Thyroid gland (tissue), 4 donors: ENCODE measurements around the gene PLXNA4. TPM values are rescaled to one million over a fixed set of nuclear protein-coding genes. Genes with fewer than 3 reads are reported as not detected.
A peak's percentile ranks its signal among the peaks of the same experiment; 100 is the strongest.

ENCODE experiments used
- DNase-seq, 2 donors: peaks; one replicate each; pipeline ENCODE4 v3.0.0-alpha.2; 2019
- H3K27ac ChIP-seq, 3 donors: fragments of 200-600 bp; sonication (generic); 1 replicate in 2 of 3; 2 replicates in 1 of 3; pipeline ENCODE4 v1.5.1; 2016 to 2019; ENCODE audit warnings: mild to moderate bottlenecking in 1 of 3, moderate library complexity in 1 of 3
- H3K27me3 ChIP-seq: fragments of 200-600 bp; sonication (generic); one replicate; pipeline ENCODE4 v1.5.1; 2019
- H3K36me3 ChIP-seq, 2 donors: fragments of 200-600 bp; sonication (generic); one replicate each; pipeline ENCODE4 v1.5.1; 2016 to 2019
- H3K4me1 ChIP-seq, 2 donors: fragments of 200-600 bp; sonication (generic); one replicate each; pipeline ENCODE4 v1.5.1; 2017 to 2019
- H3K4me3 ChIP-seq, 3 donors: fragments of 200-600 bp; sonication (generic); replicated peaks in 1 of 3; 1 replicate in 2 of 3; 2 replicates in 1 of 3; pipeline ENCODE4 v1.5.1; 2016; ENCODE audit warnings: mild to moderate bottlenecking in 1 of 3
- H3K9me3 ChIP-seq: fragments of 200-600 bp; sonication (generic); one replicate; pipeline ENCODE4 v1.5.1; 2017
- POLR2A ChIP-seq, 2 donors: fragments of 450-650 bp; IDR thresholded peaks; one replicate each; pipeline ENCODE4 v1.6.1; 2017; ENCODE audit warnings: antibody characterized with exemption in 2 of 2, mild to moderate bottlenecking in 2 of 2, moderate library complexity in 1 of 2
- WGBS, 2 donors: methylation state at CpG; one replicate each; pipeline ENCODE4 v1.1.5; 2017; 5-methylcytosine and 5-hydroxymethylcytosine counted together
- intact Hi-C: fragments of 100-400 bp; cut with DNase I; formaldehyde crosslinking; loops from one replicate; pipeline ENCODE4 v1.15.1; 2023
- total RNA-seq, 4 donors: library from RNA; depleted of rRNA; stranded (reverse); fragments of >200 nt; gene quantifications; one replicate each; pipeline ENCODE4 v1.2.3, GENCODE V29; 2016
- TF ChIP-seq, protein P1 (sequence below), 6 experiments: fragments of 200-600 bp in 3 of 6; fragments of 450-650 bp in 3 of 6; sonication (generic) in 3 of 6; IDR thresholded peaks; one replicate each; pipeline ENCODE4 v1.5.1; 2016 to 2019; ENCODE audit warnings: antibody characterized with exemption in 6 of 6, mild to moderate bottlenecking in 2 of 6, inconsistent platforms in 1 of 6, moderate library complexity in 1 of 6

PLXNA4 gene
- total RNA-seq, 4 donors from 2014 or later, result 1.3 to 8.3 (median 2.4) TPM

DNA sequence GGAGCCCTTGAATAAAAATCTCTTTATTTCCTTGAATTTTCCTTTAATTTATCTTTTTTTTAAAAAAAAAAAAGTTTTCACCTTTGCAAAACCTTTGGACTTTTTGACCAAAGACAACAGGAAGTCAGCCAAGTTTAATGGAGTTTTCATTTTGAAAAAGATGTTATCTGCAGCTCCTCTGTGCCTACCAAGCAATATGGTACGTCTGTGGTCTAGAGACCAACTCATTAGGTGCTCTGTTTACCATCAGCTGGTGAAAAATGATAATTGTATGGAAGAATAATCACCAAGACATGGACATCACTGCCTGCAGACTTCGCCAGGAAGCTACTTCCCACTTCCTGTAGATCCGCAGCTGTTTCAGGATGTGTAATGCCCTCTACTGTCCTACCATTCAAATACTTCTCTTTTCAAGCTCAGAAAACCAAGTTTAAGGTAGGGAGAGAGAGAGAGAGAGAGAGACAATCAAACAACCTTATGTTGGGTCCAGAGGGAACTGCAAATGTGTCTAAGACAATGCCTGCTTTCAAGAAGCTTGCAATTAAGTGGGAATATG is 18.7 kb downstream of the PLXNA4 start:
- TF ChIP-seq POLR2A (IDR thresholded peaks at IDR 0.05), result no peak
- TF ChIP-seq, protein P1, sequence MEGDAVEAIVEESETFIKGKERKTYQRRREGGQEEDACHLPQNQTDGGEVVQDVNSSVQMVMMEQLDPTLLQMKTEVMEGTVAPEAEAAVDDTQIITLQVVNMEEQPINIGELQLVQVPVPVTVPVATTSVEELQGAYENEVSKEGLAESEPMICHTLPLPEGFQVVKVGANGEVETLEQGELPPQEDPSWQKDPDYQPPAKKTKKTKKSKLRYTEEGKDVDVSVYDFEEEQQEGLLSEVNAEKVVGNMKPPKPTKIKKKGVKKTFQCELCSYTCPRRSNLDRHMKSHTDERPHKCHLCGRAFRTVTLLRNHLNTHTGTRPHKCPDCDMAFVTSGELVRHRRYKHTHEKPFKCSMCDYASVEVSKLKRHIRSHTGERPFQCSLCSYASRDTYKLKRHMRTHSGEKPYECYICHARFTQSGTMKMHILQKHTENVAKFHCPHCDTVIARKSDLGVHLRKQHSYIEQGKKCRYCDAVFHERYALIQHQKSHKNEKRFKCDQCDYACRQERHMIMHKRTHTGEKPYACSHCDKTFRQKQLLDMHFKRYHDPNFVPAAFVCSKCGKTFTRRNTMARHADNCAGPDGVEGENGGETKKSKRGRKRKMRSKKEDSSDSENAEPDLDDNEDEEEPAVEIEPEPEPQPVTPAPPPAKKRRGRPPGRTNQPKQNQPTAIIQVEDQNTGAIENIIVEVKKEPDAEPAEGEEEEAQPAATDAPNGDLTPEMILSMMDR (IDR thresholded peaks at IDR 0.05), result no peak
- WGBS, 2 donors, result 70 to 80% methylated on average over 3 of the region's 3 CpGs

DNA sequence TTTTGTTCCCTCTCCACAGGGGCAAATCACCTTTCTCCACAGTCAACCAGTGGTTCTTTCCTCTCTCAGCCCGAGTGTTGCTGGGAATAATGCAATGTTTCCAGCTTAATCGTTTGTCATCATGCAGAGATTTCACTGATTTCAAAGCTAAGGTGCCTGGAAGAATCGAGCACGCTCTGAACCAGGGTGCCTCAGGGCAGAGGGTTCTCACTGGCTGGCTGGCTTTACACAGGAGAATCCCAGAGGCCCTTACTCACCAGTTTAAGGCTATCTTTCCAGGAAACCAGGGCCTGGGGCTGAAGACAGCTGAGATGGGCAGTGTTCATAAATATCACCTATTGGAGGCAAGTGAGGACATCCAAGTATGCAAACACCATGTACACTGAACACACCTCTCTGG is 21.8 kb downstream of the PLXNA4 start:
- H3K27me3 ChIP-seq, result no peaks in the 10 kb centered on the region
- TF ChIP-seq, protein P1 (IDR thresholded peaks at IDR 0.05), result no peak
- TF ChIP-seq POLR2A (IDR thresholded peaks at IDR 0.05), result no peak
- H3K36me3 ChIP-seq, result no peaks in the 10 kb centered on the region
- H3K4me1 ChIP-seq, result no peaks in the 10 kb centered on the region
- WGBS, 2 donors, result 76 to 80% methylated on average over 4 of the region's 4 CpGs
- no peaks in the 10 kb centered on the region for H3K9me3 ChIP-seq
- H3K27ac ChIP-seq, result no peak overlapping the region
- intact Hi-C loops, result no loop called here
- H3K4me3 ChIP-seq, result no peak overlapping the region
- no peak for DNase-seq

More for the DNA sequence above, 18.7 kb downstream of the PLXNA4 start:
- Histone ChIP-seq H3K4me3 (no peak overlapping the region), H3K4me1 (no peaks in the 10 kb centered on the region), H3K27me3 (no peaks in the 10 kb centered on the region), H3K9me3 (no peaks in the 10 kb centered on the region), H3K36me3 (no peaks in the 10 kb centered on the region), H3K27ac (no peak overlapping the region)
- DNase-seq, result no peak
- intact Hi-C loops, result no loop called here

DNA sequence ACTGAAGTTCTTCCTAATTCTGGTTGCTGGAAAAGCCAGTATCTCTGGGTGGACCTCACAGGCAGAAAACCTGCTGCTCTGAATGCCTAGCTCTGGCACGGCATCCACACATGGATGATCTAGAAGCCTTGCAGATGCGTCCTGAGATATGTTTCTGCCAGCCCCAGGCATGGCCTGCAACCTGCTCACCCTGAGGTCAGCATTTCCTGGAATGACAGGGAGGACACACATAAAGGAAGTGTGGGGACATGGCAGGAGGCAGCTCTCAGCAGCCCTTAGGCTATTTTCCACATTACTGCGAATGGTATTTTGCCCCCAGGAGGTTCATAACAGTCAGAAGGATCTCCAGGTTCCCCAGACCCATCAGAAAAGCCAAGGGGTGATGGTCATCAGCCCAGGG is 23.2 kb downstream of the PLXNA4 start:
- H3K9me3 ChIP-seq, result no peaks in the 10 kb centered on the region
- H3K4me3 ChIP-seq, result no peak overlapping the region
- DNase-seq, result peak in 1 of 2 donors; percentile 15
- no peaks in the 10 kb centered on the region for H3K4me1 ChIP-seq
- H3K27ac ChIP-seq, result no peak overlapping the region
- WGBS, 2 donors, result 50 to 89% methylated on average over 1 to 3 of the region's 3 CpGs
- no peaks in the 10 kb centered on the region for H3K27me3 ChIP-seq
- intact Hi-C loops, result no loop called here
- TF ChIP-seq POLR2A (IDR thresholded peaks at IDR 0.05), result no peak
- TF ChIP-seq, protein P1 (IDR thresholded peaks at IDR 0.05), result no peak
- no peaks in the 10 kb centered on the region for H3K36me3 ChIP-seq

DNA sequence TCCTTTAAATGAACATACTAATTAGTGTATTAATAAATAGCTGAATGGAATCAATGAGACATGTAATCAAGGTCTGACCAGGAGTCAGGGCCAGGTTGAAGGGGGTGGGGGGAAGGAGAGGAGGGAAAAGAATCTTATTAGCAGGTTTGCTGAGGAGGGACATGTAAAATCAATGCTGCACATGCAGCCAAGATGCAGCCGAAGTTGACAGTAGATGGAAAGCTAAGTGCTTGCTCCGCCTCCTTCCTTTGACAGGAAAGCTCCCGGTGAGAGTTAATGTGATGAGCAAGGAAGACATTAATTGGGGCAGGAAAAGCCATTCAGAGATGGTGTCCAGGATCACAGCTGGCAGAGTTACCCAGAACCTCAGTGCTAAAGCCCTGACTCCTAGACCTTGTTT is 24.4 kb downstream of the PLXNA4 start:
- no peak for DNase-seq
- H3K4me3 ChIP-seq, result no peak overlapping the region
- no peaks in the 10 kb centered on the region for H3K36me3 ChIP-seq
- H3K4me1 ChIP-seq, result no peaks in the 10 kb centered on the region
- no peaks in the 10 kb centered on the region for H3K9me3 ChIP-seq
- 52 to 66% methylated on average over 3 of the region's 3 CpGs for WGBS, 2 donors
- no peak for TF ChIP-seq POLR2A (IDR thresholded peaks at IDR 0.05)
- TF ChIP-seq, protein P1 (IDR thresholded peaks at IDR 0.05), result no peak
- H3K27ac ChIP-seq, result no peak overlapping the region
- H3K27me3 ChIP-seq, result no peaks in the 10 kb centered on the region
- intact Hi-C loops, result no loop called here

DNA sequence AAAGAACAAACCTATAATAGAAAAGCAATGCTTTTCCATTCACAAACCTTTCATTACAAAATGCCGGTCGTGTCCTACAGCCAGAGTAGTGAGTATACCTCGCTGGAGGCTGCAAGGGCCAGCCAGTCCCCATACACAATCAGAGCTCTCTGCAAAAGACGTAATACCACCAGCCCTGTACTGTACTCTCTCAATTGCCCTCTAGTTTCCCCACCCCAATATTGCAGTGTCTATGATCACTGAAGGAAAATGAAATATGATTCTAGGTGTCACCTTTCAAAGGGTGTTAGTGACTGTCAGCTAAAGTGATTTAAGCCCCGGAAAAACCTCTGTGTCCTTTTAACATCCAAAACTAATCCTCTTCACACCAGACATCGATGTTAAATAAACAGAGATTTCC is 24.8 kb downstream of the PLXNA4 start:
- no peak for TF ChIP-seq POLR2A (IDR thresholded peaks at IDR 0.05)
- TF ChIP-seq, protein P1 (IDR thresholded peaks at IDR 0.05), result no peak
- Histone ChIP-seq H3K4me3 (no peak overlapping the region), H3K36me3 (no peaks in the 10 kb centered on the region), H3K4me1 (no peaks in the 10 kb centered on the region), H3K27ac (no peak overlapping the region), H3K9me3 (no peaks in the 10 kb centered on the region), H3K27me3 (no peaks in the 10 kb centered on the region)
- 84 to 86% methylated on average over 6 of the region's 6 CpGs for WGBS, 2 donors
- DNase-seq, result no peak
- intact Hi-C loops, result no loop called here
